GM19468 (cell line): ENCODE measurements around the gene RNF213.

ENCODE experiments used
- ATAC-seq: cut with Tn5 transposase; IDR thresholded peaks from one replicate; pipeline ENCODE4 v1.9.1; 2021; ENCODE audit warnings: mild to moderate bottlenecking, moderate library complexity, moderate number of reproducible peaks; ENCODE audit not compliant: unreplicated experiment; ENCODE audit errors: extremely low read depth

The RNF213 gene

DNA sequence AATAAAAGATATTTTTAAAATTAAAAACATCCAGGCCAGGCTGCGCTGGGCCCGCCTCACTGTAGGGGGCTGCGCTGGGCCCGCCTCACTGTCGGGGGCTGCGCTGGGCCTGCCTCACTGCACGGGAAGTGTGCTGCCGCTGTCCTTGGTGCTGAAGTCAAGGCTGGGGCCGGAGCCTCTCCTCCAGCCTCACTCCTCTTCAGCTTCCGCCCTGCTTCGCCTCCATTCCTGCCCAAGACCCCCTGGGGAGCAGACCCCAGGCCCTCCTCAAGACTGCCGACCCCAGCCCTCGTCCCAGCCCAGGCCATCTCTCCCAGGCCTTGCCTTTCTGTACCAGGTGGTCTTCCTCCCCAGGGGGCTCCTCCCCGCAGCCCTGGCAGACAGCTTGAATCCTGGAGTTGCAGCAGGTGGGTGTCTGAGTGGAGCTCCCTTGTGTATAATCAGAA is 180.5 kb downstream of the RNF213 start:
- ATAC-seq: no peak

DNA sequence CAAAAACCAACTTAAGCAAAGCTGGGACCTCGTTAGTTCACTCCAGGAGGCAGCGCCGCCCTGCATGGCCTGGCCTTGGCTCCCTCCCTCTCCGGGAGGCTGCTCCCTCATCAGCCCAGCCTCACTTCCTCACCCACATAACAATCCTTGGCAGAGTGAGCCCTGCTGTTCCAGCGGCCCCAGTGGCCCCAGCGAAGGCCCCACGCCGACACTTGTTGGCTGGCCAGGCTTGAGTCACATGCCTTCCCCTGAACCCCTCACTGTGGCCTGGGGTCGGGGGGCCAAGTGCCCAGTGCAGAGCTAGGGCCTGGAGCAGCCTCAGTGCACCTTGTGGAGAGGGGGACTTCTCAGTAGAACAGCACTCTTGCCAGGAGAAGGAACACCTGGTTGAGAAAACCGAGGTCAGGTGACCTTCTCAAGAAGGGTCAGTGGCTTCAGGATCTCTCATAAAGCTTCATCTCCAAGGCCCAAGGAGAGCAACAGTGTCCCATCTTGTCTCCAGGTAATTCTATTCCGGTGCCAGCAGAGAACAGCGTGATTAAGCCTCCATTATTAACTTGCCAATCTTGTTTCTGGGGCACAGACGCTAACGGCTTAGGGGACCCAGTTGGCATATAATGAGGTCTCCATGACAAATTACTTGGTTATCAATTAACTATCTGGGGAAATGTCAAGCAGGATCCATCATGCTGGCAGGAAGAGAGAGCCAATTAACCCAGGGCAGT is 181.1 kb downstream of the RNF213 start:
- ATAC-seq: no peak

GRCh38 chr17:80442323-80442659 is 181.6 kb downstream of the RNF213 start:
- ATAC-seq: no peak

GRCh38 chr17:80442764-80443163 is 182.1 kb downstream of the RNF213 start:
- ATAC-seq: no peak

GRCh38 chr17:80443498-80443897 is 182.8 kb downstream of the RNF213 start:
- no peak for ATAC-seq

GRCh38 chr17:80443916-80444643 is 183.4 kb downstream of the RNF213 start:
- ATAC-seq: no peak

- ATAC-seq: no peak
Measured at GRCh38 chr17:80444644-80444979, 184.0 kb downstream of the RNF213 start.

GRCh38 chr17:80445007-80445725 is 184.5 kb downstream of the RNF213 start:
- ATAC-seq: no peak

- ATAC-seq: no peak
Measured at GRCh38 chr17:80445726-80446110, 185.1 kb downstream of the RNF213 start.

GRCh38 chr17:80446645-80447405 is 186.2 kb downstream of the RNF213 start:
- ATAC-seq: no peak

DNA sequence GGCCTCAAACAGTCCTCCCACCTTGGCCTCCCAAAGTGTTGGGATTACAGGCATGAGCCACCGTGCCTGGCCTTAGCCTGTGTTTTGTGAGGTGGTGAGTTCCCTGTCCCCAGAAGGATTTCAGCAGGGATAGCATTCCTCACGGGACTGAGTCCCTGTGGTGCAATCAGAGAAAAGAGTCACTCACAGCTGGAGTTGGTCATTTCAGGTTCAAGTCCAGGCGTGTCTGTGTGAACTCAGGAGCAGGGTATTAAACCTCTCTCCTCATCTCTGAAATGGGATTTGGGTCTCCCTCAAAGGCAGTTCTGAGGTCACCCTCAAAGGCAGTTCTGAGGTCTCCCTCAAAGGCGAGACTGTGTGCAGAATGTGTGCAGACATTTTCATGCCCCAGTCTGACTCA is 187.1 kb downstream of the RNF213 start:
- ATAC-seq: no peak
